ENCODE data around the gene ZNF610.
"Not testable (repeated sequence)": the region's sequence is repeated elsewhere in the genome, so short reads cannot be mapped to it uniquely, and the experiment has no call there.

ZNF610 gene

GRCh38 chr19:52336117-52336790 is at the start of gene ZNF610:
Gene ZNF610 (plus strand): TSS chr19:52336243. CDS start chr19:52349173, 12,930 bp downstream.
- H3K4me3 ChIP-seq (ENCODE audit: low read length): peak within 1 kb of the TSS; percentile 95
- no peak for TF ChIP-seq CTCF (conservative IDR thresholded peaks at IDR 0.05; ENCODE audit: low read depth, low read length)
- DNase-seq (ENCODE audit: low read depth): peak; percentile 34

GRCh38 chr19:52286256-52286655 is 49.8 kb upstream of the ZNF610 start:
- no peak for DNase-seq (ENCODE audit: low read depth)
- no peak overlapping the region for H3K4me3 ChIP-seq (ENCODE audit: low read length)
- no peak for TF ChIP-seq CTCF (conservative IDR thresholded peaks at IDR 0.05; ENCODE audit: low read depth, low read length)

- no peak for DNase-seq (ENCODE audit: low read depth)
- TF ChIP-seq CTCF (conservative IDR thresholded peaks at IDR 0.05; ENCODE audit: low read depth, low read length): no peak
- H3K4me3 ChIP-seq (ENCODE audit: low read length): no peak overlapping the region
Measured at GRCh38 chr19:52291781-52292180, 44.3 kb upstream of the ZNF610 start.

- not testable (repeated sequence) for H3K4me3 ChIP-seq (ENCODE audit: low read length); DNase-seq (ENCODE audit: low read depth)
Measured at GRCh38 chr19:52292946-52293345, 43.1 kb upstream of the ZNF610 start.

GRCh38 chr19:52296400-52296772 is 39.7 kb upstream of the ZNF610 start:
- DNase-seq (ENCODE audit: low read depth): no peak
- peak overlapping the region; percentile 98 for H3K4me3 ChIP-seq (ENCODE audit: low read length)
- no peak for TF ChIP-seq CTCF (conservative IDR thresholded peaks at IDR 0.05; ENCODE audit: low read depth, low read length)

- H3K4me3 ChIP-seq (ENCODE audit: low read length): peak within 1 kb of the TSS; percentile 98
- peak; percentile 21 for TF ChIP-seq CTCF (conservative IDR thresholded peaks at IDR 0.05; ENCODE audit: low read depth, low read length)
- DNase-seq (ENCODE audit: low read depth): peak; percentile 52
Measured at GRCh38 chr19:52296773-52297600, 39.1 kb upstream of the ZNF610 start, which contains the start of gene ZNF480. Gene ZNF480 (plus strand): TSS chr19:52297169. CDS start chr19:52300413, 3,244 bp downstream.

- no peak for TF ChIP-seq CTCF (conservative IDR thresholded peaks at IDR 0.05; ENCODE audit: low read depth, low read length)
- H3K4me3 ChIP-seq (ENCODE audit: low read length): peak overlapping the region; percentile 98
- DNase-seq (ENCODE audit: low read depth): no peak
Measured at GRCh38 chr19:52297601-52298364, 38.3 kb upstream of the ZNF610 start.

All from retinal pigment epithelial cell (primary cell).